DMS 273 (cell line): Measurements from ENCODE around the gene MINDY4.
"Not testable (repeated sequence)": the region's sequence is repeated elsewhere in the genome, so short reads cannot be mapped to it uniquely, and the experiment has no call there.

Experiments used
- DNase-seq: peaks from one replicate; lab custom pipeline; 2025; ENCODE audit not compliant: unreplicated experiment; lab: John Stamatoyannopoulos, UW

MINDY4 gene

DNA sequence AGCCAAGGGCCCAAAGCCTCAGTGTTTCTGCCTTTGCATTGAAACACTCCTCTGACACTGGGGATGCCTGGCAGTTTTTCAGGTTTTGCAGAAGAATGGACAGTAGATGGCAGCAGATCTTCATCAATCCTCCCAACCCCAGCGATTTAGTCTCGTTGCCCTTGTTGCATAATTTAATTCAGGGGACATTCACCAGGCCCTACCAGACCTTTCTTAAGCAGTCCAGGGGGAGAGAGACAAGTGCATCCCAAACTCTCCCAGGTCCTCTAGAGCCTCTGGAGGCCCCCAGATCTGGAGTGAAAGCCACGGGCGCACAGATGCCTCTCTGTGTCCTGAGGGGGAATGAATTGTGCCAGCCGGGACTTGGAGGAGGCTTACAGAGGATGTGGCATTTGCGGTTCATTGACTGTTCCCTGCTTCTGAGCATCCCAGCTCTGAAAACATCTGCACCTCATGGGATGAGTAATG, 29.6 kb downstream of the MINDY4 start:
- peak; percentile 95 for DNase-seq

- DNase-seq = no peak
These were observed 31.6 kb downstream of the MINDY4 start for GRCh38 chr7:30802812-30803211.

DNA sequence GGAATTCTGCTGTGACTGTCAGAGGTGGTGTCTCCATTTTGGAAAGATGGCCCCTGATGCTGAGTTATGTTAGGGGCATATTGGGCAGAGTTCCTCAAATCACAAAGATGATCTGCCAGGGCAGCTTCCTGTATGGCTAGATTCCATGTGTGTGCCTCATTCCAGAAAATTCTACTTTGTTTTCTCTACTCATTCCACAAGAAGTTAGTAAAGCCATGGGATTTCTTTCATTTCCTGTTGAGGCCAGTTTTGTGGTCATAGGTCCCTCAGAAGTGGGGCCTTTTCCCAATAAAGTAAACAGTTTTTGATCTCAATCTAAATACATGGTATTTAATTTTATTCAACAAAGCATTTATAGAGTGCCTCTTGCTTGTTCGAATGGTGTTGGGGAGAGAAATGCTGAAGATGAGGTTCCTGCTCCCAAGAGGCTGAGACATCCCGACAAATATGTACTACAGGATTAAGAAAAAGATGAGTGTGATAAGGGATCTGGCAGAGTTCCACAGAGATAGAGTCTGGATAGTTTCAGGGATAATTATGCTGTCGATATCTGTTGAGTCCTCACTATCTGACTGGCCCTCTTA, 33.0 kb downstream of the MINDY4 start:
- no peak for DNase-seq

DNA sequence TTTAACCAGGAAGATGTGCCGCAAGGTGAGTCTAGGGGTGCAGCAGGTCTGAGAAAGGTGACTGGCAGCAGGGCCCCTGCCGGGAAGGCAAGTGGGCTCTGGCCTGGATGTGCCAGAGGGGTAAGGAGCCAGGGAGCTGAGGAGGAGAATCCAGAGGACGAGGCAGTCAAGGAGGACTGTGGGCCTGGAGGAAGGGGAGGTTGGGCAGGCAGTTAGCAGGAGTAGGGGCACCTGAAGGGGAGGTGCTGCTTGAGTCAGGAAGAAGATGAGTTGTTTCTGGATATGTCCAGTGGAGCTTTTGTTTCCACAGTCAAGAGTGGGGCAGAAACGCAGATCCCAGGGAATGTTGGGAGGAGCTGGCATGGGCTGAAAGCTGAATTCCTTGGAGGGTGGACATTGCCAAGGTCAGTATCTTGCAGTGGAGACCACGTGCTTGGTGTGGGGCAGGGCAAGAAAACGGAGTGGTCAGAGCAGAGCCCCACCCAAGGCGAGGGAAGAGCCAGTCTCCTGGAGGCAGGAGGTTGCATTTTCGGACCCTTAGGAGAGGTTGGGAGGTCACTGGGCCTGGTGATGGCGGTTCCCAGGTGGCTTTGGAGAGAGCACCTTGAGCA, 34.0 kb downstream of the MINDY4 start:
- no peak for DNase-seq

DNA sequence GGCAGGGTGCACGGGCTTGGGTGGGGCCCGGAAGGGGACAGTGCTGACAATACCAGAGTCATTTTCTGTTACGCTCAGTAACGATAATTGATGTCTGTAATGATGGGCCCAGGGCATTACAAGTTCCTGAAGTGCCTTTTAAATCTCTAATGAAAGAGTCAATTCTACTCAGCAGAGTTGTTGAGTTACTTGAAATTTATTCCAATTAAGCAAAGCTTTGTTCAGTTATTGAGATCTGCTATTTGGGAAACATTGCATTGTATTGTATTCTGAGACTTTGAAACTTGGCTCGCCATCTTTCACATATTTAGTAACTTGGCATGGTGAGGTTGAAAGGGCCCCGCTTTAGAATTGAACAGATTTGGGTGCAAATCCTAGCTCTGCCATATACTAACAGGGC, 34.7 kb downstream of the MINDY4 start:
- no peak for DNase-seq

- not testable (repeated sequence) for DNase-seq
These were observed 36.3 kb downstream of the MINDY4 start for GRCh38 chr7:30807477-30807876.

- not testable (repeated sequence) for DNase-seq
These were observed 36.7 kb downstream of the MINDY4 start for GRCh38 chr7:30807941-30808340.

DNA sequence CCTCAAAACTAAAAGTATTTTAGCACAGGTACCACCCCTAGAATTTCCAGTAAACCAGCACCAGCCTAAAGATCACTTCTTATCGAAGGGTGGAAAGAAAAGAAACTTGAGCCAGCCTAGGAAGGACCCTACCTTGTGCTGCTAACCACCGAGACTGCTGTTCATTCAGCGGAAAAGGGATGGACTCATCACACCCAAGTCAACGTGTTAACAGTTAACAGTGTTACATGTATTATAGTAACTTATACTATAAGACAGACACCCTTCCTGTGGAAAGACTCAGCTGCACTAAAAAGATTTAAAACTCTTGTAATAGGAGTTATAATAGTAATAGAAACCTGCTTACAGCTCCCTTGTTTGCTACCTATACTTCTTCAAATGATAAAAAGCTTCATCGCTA, 39.8 kb downstream of the MINDY4 start:
- no peak for DNase-seq

GRCh38 chr7:30812676-30813075, 41.5 kb downstream of the MINDY4 start:
- no peak for DNase-seq

GRCh38 chr7:30813466-30813865, 42.2 kb downstream of the MINDY4 start:
- DNase-seq = no peak

DNA sequence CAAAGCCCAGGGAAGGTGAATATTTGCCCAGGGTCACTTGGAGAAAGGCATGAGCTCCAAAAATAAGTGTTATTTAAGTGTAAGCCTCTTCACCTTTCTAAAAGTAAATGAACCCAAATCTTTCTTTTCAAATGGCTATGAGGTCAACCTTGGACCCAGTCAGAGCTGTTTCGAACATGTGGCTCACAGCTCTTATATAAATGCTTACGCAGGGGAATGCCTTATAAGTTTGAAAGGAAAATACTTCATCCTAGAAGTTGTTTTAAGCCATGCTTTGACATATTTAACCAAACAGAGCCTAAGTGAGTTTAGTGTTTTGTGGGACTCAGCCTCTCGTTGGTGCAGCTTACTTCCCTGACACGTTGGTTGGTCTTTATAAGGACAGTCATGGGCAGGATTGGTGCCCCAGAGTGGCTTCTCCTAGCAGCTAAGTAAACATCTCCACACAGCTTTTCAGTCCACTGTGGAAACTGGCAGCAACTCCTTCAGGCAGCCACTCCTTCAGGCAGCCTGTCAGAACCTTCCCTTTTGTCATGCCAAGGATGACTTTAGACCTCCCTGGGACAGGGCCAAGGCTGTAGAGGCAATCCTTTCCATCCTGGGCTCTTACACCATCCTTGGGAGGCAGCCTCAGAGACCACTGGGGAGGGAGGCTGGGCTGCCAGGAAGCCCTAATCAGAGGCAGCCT, 43.6 kb downstream of the MINDY4 start:
- DNase-seq = no peak

DNA sequence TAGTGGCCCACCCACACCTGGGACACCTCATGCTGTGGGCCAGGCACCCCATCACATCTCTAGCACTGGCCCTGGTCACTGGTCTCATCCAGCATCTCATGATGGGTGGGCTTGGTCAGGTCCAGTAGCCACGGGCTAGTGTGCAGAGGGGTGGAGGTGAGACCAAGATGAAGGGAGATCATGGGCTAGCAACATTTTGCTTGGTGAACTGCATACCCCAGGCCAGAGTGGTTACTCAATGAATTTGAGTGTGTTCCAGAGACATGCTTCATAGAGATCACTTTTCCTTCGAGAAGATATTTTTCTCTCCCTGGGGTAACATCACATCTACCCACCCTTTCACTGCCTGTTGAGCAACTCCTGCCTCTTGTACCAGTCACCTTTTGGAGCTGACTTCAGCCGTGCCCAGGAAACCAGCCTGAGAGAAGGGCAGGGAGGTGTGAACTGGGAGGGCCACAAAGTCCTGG, 44.2 kb downstream of the MINDY4 start:
- no peak for DNase-seq

- no peak for DNase-seq
These were observed 44.9 kb downstream of the MINDY4 start for GRCh38 chr7:30815951-30816644.

DNA sequence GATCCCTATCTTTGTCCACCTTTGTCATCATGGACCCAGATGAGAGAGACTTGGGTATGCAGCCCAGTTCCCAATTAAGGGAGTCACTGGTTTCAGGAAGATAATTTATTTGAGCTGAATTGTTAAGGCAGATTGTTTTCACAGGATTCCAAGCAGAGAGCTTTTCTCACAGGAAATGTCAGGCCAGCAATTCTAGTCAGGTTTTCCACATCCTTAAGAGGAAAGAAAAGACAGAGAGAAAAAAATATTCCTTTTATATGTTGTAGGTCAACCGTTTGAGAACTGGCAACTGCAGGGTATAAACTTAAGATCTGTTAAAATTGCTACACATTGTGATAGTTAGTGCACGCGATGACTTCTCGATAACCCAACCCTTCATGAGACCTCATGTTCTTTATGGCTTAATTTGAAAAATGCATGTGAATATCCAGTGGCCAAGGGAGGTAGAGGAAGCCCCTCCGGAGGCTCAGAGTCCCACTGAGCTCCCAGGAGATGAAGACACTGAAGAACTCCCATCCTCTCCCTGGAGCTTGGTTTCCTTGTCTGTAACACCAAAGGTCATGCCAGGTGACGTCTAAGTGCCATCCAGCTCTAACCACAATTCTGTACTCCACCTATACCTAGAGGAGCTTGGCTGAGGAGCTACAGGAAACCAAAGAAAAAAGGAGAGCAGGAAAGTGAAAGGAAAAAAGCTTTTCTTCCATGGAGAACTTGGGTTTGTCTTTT, 45.6 kb downstream of the MINDY4 start:
- DNase-seq = no peak

DNA sequence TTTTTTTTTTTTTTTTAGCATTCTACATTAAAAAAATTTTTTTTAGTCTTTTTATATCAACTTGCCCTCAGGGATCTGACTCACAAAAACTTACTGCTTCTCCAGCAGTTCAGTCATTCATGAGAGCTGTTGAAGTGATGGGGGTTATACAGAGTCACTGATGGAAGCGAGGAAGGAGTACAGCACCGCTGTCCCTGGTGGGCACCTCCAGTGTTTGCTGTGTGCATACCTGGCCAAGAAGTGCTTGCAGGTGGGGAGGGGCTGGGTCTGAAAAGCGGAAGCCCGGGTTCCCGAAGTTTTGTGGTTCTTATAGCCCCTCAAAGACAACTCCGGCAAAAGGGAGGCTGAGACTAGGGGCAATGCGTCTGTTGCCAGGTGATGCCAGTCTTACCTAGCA, 46.2 kb downstream of the MINDY4 start:
- DNase-seq = no peak

DNA sequence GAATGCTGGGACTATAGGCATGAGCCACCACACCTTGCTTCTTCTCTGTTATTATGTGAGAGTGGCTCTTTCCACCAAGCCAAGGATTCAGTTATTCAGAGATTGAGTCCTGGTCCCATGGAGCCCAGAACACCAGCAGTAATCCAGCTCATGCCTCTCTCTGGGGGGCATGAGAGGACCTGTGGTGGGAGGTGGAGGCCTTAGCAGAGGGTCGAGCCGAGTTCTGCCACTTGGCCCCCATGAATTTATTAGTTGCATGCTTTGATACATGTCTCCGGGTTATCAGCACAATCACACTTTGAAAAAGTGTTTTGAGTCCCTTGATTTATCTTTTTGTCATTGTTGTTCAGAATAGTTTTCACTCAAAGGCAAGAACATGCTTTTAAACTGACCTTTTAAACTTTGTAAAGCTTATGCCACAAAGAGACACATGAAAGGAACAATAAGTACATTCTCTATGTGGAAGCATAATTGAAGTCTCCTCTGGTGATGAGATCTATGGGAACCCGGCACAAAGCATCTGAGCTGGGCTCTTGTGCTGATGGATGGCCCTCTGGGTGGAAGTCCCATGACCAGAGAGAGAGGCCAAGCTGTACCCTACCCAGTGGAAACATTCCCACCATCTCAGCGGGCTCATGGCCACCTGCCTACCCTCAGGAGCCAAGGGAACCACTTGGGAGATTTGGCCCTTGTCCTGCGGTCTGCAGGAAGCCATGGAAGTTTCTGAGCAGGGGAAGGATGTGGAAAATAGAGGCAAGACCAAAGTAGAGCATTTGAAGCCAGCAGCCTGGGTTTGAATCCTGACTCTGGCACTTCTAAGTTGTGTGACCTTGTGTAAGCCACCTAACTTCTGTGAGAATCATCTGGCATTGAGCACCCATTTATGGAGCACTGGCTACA, 53.9 kb downstream of the MINDY4 start:
- no peak for DNase-seq

- no peak for DNase-seq
These were observed 55.0 kb downstream of the MINDY4 start for GRCh38 chr7:30826181-30826580.

DNA sequence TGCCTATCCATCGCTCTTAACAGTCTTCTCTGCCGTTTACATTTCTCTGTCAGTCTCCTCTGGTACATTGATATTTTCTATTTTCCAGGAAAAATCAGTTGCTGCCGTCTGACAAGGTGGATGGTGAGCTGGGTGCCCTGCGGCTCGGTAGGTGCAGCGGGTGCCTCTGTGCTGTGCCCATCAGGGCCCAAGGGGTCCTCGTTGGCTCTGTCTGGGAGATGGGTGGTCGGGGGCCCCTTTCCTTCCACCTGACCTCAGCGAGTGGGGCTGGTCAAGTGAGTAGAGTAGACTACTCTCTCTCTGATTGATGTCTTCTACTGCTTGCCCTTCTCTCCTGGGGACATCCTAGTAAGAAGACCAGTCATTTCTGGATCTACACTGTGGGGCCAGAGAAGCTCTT, 57.4 kb downstream of the MINDY4 start:
- no peak for DNase-seq

GRCh38 chr7:30829471-30829870, 58.3 kb downstream of the MINDY4 start:
- DNase-seq = no peak

DNA sequence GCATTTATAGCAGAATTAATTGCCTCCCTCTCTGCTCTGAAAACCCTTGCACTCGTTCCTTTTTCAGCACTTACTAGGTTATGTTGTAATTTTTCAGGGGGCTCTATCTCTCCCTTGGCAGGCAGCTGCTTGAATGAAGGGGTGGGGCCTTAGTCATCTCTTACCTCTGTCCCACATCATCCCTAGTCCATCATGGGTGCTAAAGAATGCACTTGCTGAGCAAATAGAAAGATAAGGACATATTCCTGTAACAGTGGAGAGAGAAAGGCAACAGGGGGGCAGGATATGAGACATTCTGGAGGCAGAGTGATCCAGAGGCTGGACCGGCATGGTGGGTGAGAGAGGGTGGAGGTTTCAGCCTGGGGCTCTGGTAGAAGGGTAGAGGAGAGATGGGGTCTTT, 60.0 kb downstream of the MINDY4 start:
- DNase-seq = no peak
